Measurements from ENCODE around the gene CCNG2.

The CCNG2 gene

GRCh38 chr4:77199701-77200100 lies 42.7 kb downstream of the CCNG2 start:
- Histone ChIP-seq H3K36me3 (replicated peaks) (no peaks in the 10 kb centered on the region), H3K27me3 (replicated peaks) (peaks cover 11% of the 10 kb centered on the region), H3K4me3 (ENCODE audit: low read depth, low read length) (no peak overlapping the region), H3K27ac (no peak overlapping the region)
- DNase-seq: no peak
- in situ Hi-C loops (cut with HindIII; ENCODE audit: low pct_ligation_motif_present, low sequenced_read_pairs): no loop called here
- no peak for TF ChIP-seq CTCF (IDR thresholded peaks at IDR 0.05; ENCODE audit: low read depth, low read length, missing control alignments)

- no peaks in the 10 kb centered on the region for H3K36me3 ChIP-seq (replicated peaks)
- H3K27ac ChIP-seq: no peak overlapping the region
- peaks cover 11% of the 10 kb centered on the region for H3K27me3 ChIP-seq (replicated peaks)
- in situ Hi-C loops (cut with HindIII; ENCODE audit: low pct_ligation_motif_present, low sequenced_read_pairs): no loop called here
- no peak overlapping the region for H3K4me3 ChIP-seq (ENCODE audit: low read depth, low read length)
- no peak for TF ChIP-seq CTCF (IDR thresholded peaks at IDR 0.05; ENCODE audit: low read depth, low read length, missing control alignments)
- peak; percentile 2 for DNase-seq
These were observed 44.3 kb downstream of the CCNG2 start for GRCh38 chr4:77201343-77201742.

DNA sequence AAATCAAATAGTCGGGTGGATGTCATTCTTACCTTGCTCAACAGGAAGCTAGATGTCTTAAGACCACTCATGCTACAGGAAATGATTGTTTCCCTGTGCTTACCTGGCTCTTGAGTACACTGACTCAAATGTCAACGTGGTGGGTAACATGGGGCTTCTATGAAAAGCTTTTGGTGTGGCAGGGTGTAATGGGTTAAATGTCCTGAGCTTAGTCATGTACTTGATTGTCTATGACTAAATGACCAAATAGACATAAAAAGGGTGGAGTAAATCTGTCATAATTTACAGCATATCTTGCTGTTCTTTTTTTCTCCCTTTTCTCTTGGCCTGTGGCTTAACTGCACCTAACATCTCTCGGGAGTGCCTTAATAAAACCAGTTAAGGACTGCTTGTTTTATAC lies 44.9 kb downstream of the CCNG2 start:
- Histone ChIP-seq H3K36me3 (replicated peaks) (no peaks in the 10 kb centered on the region), H3K27ac (no peak overlapping the region), H3K4me3 (ENCODE audit: low read depth, low read length) (no peak overlapping the region)

DNA sequence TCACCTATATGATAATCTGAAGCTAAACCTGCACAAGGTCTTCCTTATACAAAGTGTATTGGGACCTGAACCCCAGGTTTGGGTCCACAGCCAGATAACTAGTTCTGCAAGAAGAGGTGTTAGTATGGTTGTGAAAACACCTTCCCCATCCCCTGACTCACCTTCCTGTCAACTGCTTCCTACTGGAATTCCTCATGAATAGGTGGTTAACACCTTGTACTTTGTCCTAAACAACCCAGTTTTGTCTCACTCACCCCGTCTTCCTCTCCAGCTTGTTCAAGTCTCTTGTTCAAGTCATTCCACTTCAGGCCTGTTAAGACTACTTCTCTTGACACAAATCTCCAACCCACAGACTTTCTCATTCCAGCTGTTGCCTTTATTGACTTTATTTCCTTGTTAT lies 45.5 kb downstream of the CCNG2 start:
- TF ChIP-seq CTCF (IDR thresholded peaks at IDR 0.05; ENCODE audit: low read depth, low read length, missing control alignments): no peak
- Histone ChIP-seq H3K27ac (no peak overlapping the region), H3K27me3 (replicated peaks) (peaks cover 11% of the 10 kb centered on the region), H3K4me3 (ENCODE audit: low read depth, low read length) (no peak overlapping the region), H3K36me3 (replicated peaks) (no peaks in the 10 kb centered on the region)
- in situ Hi-C loops (cut with HindIII; ENCODE audit: low pct_ligation_motif_present, low sequenced_read_pairs): no loop called here
- no peak for DNase-seq

More for the DNA sequence above, 44.9 kb downstream of the CCNG2 start:
- in situ Hi-C loops (cut with HindIII; ENCODE audit: low pct_ligation_motif_present, low sequenced_read_pairs): no loop called here
- H3K27me3 ChIP-seq (replicated peaks): peaks cover 11% of the 10 kb centered on the region
- TF ChIP-seq CTCF (IDR thresholded peaks at IDR 0.05; ENCODE audit: low read depth, low read length, missing control alignments): no peak
- no peak for DNase-seq

DNA sequence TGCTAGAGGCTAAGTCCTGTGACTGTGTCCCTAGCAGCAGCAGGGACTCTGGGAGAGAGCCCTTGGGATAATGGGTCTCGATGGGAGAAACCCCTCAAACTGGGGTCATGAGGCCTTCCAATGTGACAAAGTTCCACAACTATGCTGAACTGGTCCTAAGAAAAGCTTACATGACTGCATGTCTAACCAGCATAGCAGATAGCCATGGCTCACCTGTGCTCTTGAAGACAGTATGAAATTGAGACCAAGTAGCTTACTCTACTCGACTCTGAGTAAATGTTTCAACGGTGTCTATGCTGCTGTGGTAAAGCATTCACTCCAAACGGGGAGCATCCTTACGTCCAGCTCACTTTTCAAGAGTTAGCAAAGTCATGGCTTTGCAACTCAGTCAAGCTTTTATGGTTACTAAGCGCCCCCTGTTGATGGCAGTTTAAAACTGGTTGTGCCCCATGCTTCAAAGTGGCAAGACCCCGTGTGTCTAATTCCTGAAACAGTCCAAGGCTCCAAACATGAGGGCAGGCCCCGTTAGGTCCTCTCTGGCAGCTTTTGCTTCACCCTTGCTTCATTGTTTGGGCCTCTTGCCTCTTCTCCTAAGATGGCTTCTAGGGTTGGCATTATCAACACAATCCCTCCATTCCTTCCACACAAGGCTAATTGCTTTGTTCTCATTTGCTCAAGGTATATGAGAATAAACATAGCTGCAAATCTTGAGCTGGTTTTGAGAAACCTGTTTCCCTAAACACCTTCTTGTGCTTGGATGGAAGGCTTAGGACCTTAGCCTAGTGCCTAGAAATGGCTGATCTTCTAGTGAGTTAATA lies 46.6 kb downstream of the CCNG2 start:
- peak; percentile 83 for TF ChIP-seq CTCF (IDR thresholded peaks at IDR 0.05; ENCODE audit: low read depth, low read length, missing control alignments)
- H3K4me3 ChIP-seq (ENCODE audit: low read depth, low read length): no peak overlapping the region
- H3K36me3 ChIP-seq (replicated peaks): no peaks in the 10 kb centered on the region
- in situ Hi-C loops (cut with HindIII; ENCODE audit: low pct_ligation_motif_present, low sequenced_read_pairs): no loop called here
- DNase-seq: peak; percentile 71
- H3K27me3 ChIP-seq (replicated peaks): peaks cover 11% of the 10 kb centered on the region
- H3K27ac ChIP-seq: no peak overlapping the region

DNA sequence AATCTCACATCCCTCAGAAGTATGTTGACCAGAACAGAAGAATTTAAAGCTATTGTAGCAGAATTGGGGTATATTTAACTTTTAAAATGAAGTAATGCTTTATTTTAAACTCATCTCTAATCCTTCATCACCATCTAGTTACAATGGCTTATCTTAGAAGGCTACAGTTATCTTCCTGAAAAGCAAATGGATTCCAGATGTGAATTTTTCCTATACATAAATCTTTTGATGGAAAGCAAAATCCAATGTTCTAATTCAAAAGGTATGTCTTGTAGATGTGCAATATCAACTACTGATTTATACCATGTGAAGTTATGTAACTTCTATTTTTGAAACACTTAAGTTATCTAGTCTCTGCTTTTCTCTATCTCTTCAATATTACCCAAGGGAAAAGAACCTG lies 47.6 kb downstream of the CCNG2 start:
- in situ Hi-C loops (cut with HindIII; ENCODE audit: low pct_ligation_motif_present, low sequenced_read_pairs): no loop called here
- Histone ChIP-seq H3K27me3 (replicated peaks) (peaks cover 9% of the 10 kb centered on the region), H3K27ac (no peak overlapping the region), H3K4me3 (ENCODE audit: low read depth, low read length) (no peak overlapping the region), H3K36me3 (replicated peaks) (no peaks in the 10 kb centered on the region)
- no peak for TF ChIP-seq CTCF (IDR thresholded peaks at IDR 0.05; ENCODE audit: low read depth, low read length, missing control alignments)
- DNase-seq: no peak

Data from brain microvascular endothelial cell (primary cell).